Measurements from ENCODE around the gene RTN3. TPM values are rescaled to one million over a fixed set of nuclear protein-coding genes. Genes with fewer than 3 reads are reported as not detected.
"Not testable (repeated sequence)": the region's sequence is repeated elsewhere in the genome, so short reads cannot be mapped to it uniquely, and the experiment has no call there.

Gene RTN3
- 88.0 to 88.5 TPM (median 88.5 TPM) in 3 replicates for total RNA-seq
- long read RNA-seq, full-length matches to known transcripts = 273 of 281 reads
- long read RNA-seq, partial matches to known transcripts = 5 of 281 reads
- long read RNA-seq, other reads (novel, unspliced or antisense) = 3 of 281 reads

- peaks cover 34% of the 10 kb centered on the region for H3K4me1 Mint-ChIP-seq (ENCODE audit: low read depth)
- H3K27ac Mint-ChIP-seq (ENCODE audit: unreplicated experiment) = peak within 1 kb of the TSS; percentile 96
- TF ChIP-seq CTCF (IDR thresholded peaks at IDR 0.05) = peak; percentile 19
- H3K9me3 Mint-ChIP-seq (ENCODE audit: low read depth) = no peaks in the 10 kb centered on the region
- no peaks in the 10 kb centered on the region for H3K36me3 Mint-ChIP-seq (ENCODE audit: low read depth)
- H3K27me3 Mint-ChIP-seq (ENCODE audit: low read depth) = no peaks in the 10 kb centered on the region
- H3K4me3 Mint-ChIP-seq (ENCODE audit: unreplicated experiment) = peak within 1 kb of the TSS; percentile 90
- peak; percentile 98 for DNase-seq (ENCODE audit: low spot score)
Measured at GRCh38 chr11:63681321-63682065, at the start of gene RTN3. Gene RTN3, plus strand, starts transcription at chr11:63681500. Its CDS starts 137 bp downstream, at chr11:63681637.

- Mint-ChIP-seq H3K9me3 (ENCODE audit: low read depth) (no peaks in the 10 kb centered on the region), H3K4me3 (ENCODE audit: unreplicated experiment) (no peak overlapping the region), H3K27me3 (ENCODE audit: low read depth) (no peaks in the 10 kb centered on the region), H3K36me3 (ENCODE audit: low read depth) (peaks cover 24% of the 10 kb centered on the region), H3K27ac (ENCODE audit: unreplicated experiment) (no peak overlapping the region), H3K4me1 (ENCODE audit: low read depth) (peaks cover 12% of the 10 kb centered on the region)
- peak; percentile 91 for TF ChIP-seq CTCF (IDR thresholded peaks at IDR 0.05)
- DNase-seq (ENCODE audit: low spot score) = no peak
Measured at GRCh38 chr11:63635762-63636465, 45.4 kb upstream of the RTN3 start.

GRCh38 chr11:63638436-63638835 is 42.9 kb upstream of the RTN3 start:
- peaks cover 21% of the 10 kb centered on the region for H3K36me3 Mint-ChIP-seq (ENCODE audit: low read depth)
- not testable (repeated sequence) for H3K27me3 Mint-ChIP-seq (ENCODE audit: low read depth); H3K4me3 Mint-ChIP-seq (ENCODE audit: unreplicated experiment)

GRCh38 chr11:63639199-63639832 is 42.0 kb upstream of the RTN3 start:
- Mint-ChIP-seq H3K4me1 (ENCODE audit: low read depth) (peaks cover 8% of the 10 kb centered on the region), H3K4me3 (ENCODE audit: unreplicated experiment) (no peak overlapping the region), H3K9me3 (ENCODE audit: low read depth) (no peaks in the 10 kb centered on the region), H3K27me3 (ENCODE audit: low read depth) (no peaks in the 10 kb centered on the region), H3K36me3 (ENCODE audit: low read depth) (peaks cover 25% of the 10 kb centered on the region), H3K27ac (ENCODE audit: unreplicated experiment) (no peak overlapping the region)
- TF ChIP-seq CTCF (IDR thresholded peaks at IDR 0.05) = peak; percentile 80
- no peak for DNase-seq (ENCODE audit: low spot score)

More at GRCh38 chr11:63638436-63638835, 42.9 kb upstream of the RTN3 start:
- H3K9me3 Mint-ChIP-seq (ENCODE audit: low read depth); H3K27ac Mint-ChIP-seq (ENCODE audit: unreplicated experiment); H3K4me1 Mint-ChIP-seq (ENCODE audit: low read depth); DNase-seq (ENCODE audit: low spot score): not testable (repeated sequence)

GRCh38 chr11:63641727-63642126 is 39.6 kb upstream of the RTN3 start:
- DNase-seq (ENCODE audit: low spot score) = no peak
- TF ChIP-seq CTCF (IDR thresholded peaks at IDR 0.05) = peak; percentile 56
- peaks cover 5% of the 10 kb centered on the region for H3K4me1 Mint-ChIP-seq (ENCODE audit: low read depth)
- no peak overlapping the region for H3K4me3 Mint-ChIP-seq (ENCODE audit: unreplicated experiment)
- no peak overlapping the region for H3K27ac Mint-ChIP-seq (ENCODE audit: unreplicated experiment)
- H3K36me3 Mint-ChIP-seq (ENCODE audit: low read depth) = peaks cover 29% of the 10 kb centered on the region
- no peaks in the 10 kb centered on the region for H3K9me3 Mint-ChIP-seq (ENCODE audit: low read depth)
- no peaks in the 10 kb centered on the region for H3K27me3 Mint-ChIP-seq (ENCODE audit: low read depth)
